Right cardiac atrium (tissue), 5 donors: ENCODE data around the gene POU4F1. TPM values are rescaled to one million over a fixed set of nuclear protein-coding genes. Genes with fewer than 3 reads are reported as not detected.

Experiments used
- ATAC-seq, 2 donors: fragments of 200-7000 bp; cut with Tn5 transposase; one replicate each; pipeline versions ENCODE4 v1.8.0 to v1.9.1; 2020; ENCODE audit warnings: moderate library complexity in 2 of 2, mild to moderate bottlenecking in 1 of 2
- DNase-seq, 3 donors: peaks; one replicate each; pipeline ENCODE4 v3.0.0-alpha.2; 2020
- H3K27ac ChIP-seq: one replicate; pipeline ENCODE4 v1.5.1; 2013; ENCODE audit warnings: mild to moderate bottlenecking, low read length, control low read depth, moderate library complexity
- H3K27me3 ChIP-seq: one replicate; pipeline ENCODE4 v1.6.1; 2013; ENCODE audit not compliant: control insufficient read depth, insufficient read depth
- H3K4me1 ChIP-seq: one replicate; pipeline ENCODE4 v1.6.1; 2013; ENCODE audit warnings: low read length; ENCODE audit not compliant: control insufficient read depth, insufficient read depth
- H3K4me3 ChIP-seq: one replicate; pipeline ENCODE4 v1.5.1; 2013; ENCODE audit warnings: low read length, control low read depth
- H3K9me3 ChIP-seq: one replicate; pipeline ENCODE4 v1.6.1; 2013; ENCODE audit warnings: low read length; ENCODE audit not compliant: control insufficient read depth
- WGBS: extraction: QIAGEN DNeasy Blood & Tissue Kit; methylation state at CpG from one replicate; pipeline ENCODE4 v1.1.7; 2013; 5-methylcytosine and 5-hydroxymethylcytosine counted together
- intact Hi-C, 4 donors: fragments of 100-400 bp; cut with DNase I; formaldehyde crosslinking; loops; one replicate each; pipeline versions ENCODE4 v1.11.0 to v1.14.0; 2022 to 2023
- polyA plus RNA-seq: library from polyadenylated mRNA; stranded (reverse); fragments of 200-250 nt; gene quantifications from one replicate; pipeline ENCODE4 v1.2.3, GENCODE V29; 2013
- total RNA-seq, 4 donors: library from RNA; stranded (reverse); fragmentation: NEBNext Ultra II Directional; extraction: Animal tissue kit (Norgen Biotek cat#: 25700); gene quantifications; one replicate each; pipeline ENCODE4 v1.2.1, GENCODE V29; 2021
- donor health status: healthy with polysubstance abuse.
- donor health status: DM: no; HTN: yes; CAD: no.
- donor health status: DM: no; HTN: no; CAD: no.
- donor health status: DM: no; HTN: yes; CAD: no; lungs with severe emphysema.
- donor health status: DM: yes; HTN: yes; CAD: no.

The POU4F1 gene
- total and polyA plus RNA-seq, 5 donors = not detected

- ATAC-seq (no peak), DNase-seq (no peak)
- peaks cover 3% of the 10 kb centered on the region for H3K4me1 ChIP-seq
- peaks cover 17% of the 10 kb centered on the region for H3K27me3 ChIP-seq
- no peak overlapping the region for H3K4me3 ChIP-seq
- no peak overlapping the region for H3K27ac ChIP-seq
- intact Hi-C loops = no loop called here
- WGBS = 5% methylated on average over 21 of the region's 21 CpGs
- no peaks in the 10 kb centered on the region for H3K9me3 ChIP-seq
Observed at GRCh38 chr13:78586706-78587105, 16.6 kb downstream of the POU4F1 start.

GRCh38 chr13:78576261-78576660 is 27.1 kb downstream of the POU4F1 start:
- Histone ChIP-seq H3K4me3 (no peak overlapping the region), H3K4me1 (no peaks in the 10 kb centered on the region), H3K27me3 (peaks cover 8% of the 10 kb centered on the region), H3K27ac (no peak overlapping the region), H3K9me3 (no peaks in the 10 kb centered on the region)
- ATAC-seq (no peak), DNase-seq (no peak)
- intact Hi-C loops = no loop called here
- WGBS = 88% methylated on average over 4 of the region's 4 CpGs

GRCh38 chr13:78572459-78572858 is 30.9 kb downstream of the POU4F1 start:
- no peaks in the 10 kb centered on the region for H3K27me3 ChIP-seq
- H3K27ac ChIP-seq = no peak overlapping the region
- ATAC-seq = no peak
- intact Hi-C loops = no loop called here
- H3K4me3 ChIP-seq = no peak overlapping the region
- H3K4me1 ChIP-seq = no peaks in the 10 kb centered on the region
- 77% methylated on average over 5 of the region's 5 CpGs for WGBS
- no peak for DNase-seq
- no peaks in the 10 kb centered on the region for H3K9me3 ChIP-seq

- ATAC-seq = no peak
- H3K27me3 ChIP-seq = no peaks in the 10 kb centered on the region
- intact Hi-C loops = no loop called here
- H3K27ac ChIP-seq = no peak overlapping the region
- no peaks in the 10 kb centered on the region for H3K4me1 ChIP-seq
- 93% methylated on average over 1 of the region's 1 CpG for WGBS
- no peak overlapping the region for H3K4me3 ChIP-seq
- no peaks in the 10 kb centered on the region for H3K9me3 ChIP-seq
- no peak for DNase-seq
Observed at GRCh38 chr13:78569029-78569428, 34.3 kb downstream of the POU4F1 start.

- no peak overlapping the region for H3K4me3 ChIP-seq
- no peaks in the 10 kb centered on the region for H3K4me1 ChIP-seq
- WGBS = 88% methylated on average over 5 of the region's 5 CpGs
- DNase-seq (no peak), ATAC-seq (no peak)
- intact Hi-C loops = no loop called here
- H3K9me3 ChIP-seq = no peaks in the 10 kb centered on the region
- no peaks in the 10 kb centered on the region for H3K27me3 ChIP-seq
- no peak overlapping the region for H3K27ac ChIP-seq
Observed at GRCh38 chr13:78566631-78567030, 36.7 kb downstream of the POU4F1 start.

- ATAC-seq (no peak), DNase-seq (no peak)
- Histone ChIP-seq H3K4me1 (no peaks in the 10 kb centered on the region), H3K27me3 (no peaks in the 10 kb centered on the region), H3K4me3 (no peak overlapping the region), H3K9me3 (no peaks in the 10 kb centered on the region), H3K27ac (no peak overlapping the region)
- intact Hi-C loops = no loop called here
- 47% methylated on average over 5 of the region's 5 CpGs for WGBS
Observed at GRCh38 chr13:78562237-78562889, 41.0 kb downstream of the POU4F1 start.

Other genes starting within 250 kb of the POU4F1 start
- 10 to 100 TPM in 1 of 4 donors, 1 to 10 TPM in 3; 8.5 to 11.0 (median 9.6) TPM for gene OBI1, start 55.6 kb upstream of the POU4F1 start, total RNA-seq
- 5.6 TPM for gene OBI1, start 55.6 kb upstream of the POU4F1 start, polyA plus RNA-seq